VCaP (cell line): ENCODE results near the gene HASPIN.
A peak's percentile ranks its signal among the peaks of the same experiment; 100 is the strongest.

ENCODE experiments used
- H3K27ac ChIP-seq: fragments of 450-650 bp; 2 replicates; pipeline ENCODE4 v1.5.1; 2017
- CTCF ChIP-seq: fragments of 450-650 bp; conservative IDR thresholded peaks from 2 replicates; pipeline ENCODE4 v1.5.1; 2017; ENCODE audit warnings: mild to moderate bottlenecking, moderate library complexity

HASPIN gene

GRCh38 chr17:3691617-3692067, 32.1 kb upstream of the HASPIN start:
- TF ChIP-seq CTCF: no peak
- no peak overlapping the region for H3K27ac ChIP-seq

- H3K27ac ChIP-seq: no peak overlapping the region
These were observed 31.4 kb upstream of the HASPIN start for GRCh38 chr17:3692346-3692745.

GRCh38 chr17:3693141-3693540, 30.6 kb upstream of the HASPIN start:
- H3K27ac ChIP-seq: peak overlapping the region; percentile 91; the same call in 1 of the 2 replicates
- no peak for TF ChIP-seq CTCF

More at GRCh38 chr17:3692346-3692745, 31.4 kb upstream of the HASPIN start:
- TF ChIP-seq CTCF: 0 out of 2 replicates have a peak, but pooled peaks have one; percentile 11

- TF ChIP-seq CTCF: no peak
- H3K27ac ChIP-seq: peak overlapping the region; percentile 91
These were observed 29.9 kb upstream of the HASPIN start for GRCh38 chr17:3693829-3694231.

GRCh38 chr17:3695129-3695722, 28.5 kb upstream of the HASPIN start:
- no peak; the same call in 1 of the 2 replicates for TF ChIP-seq CTCF
- peak overlapping the region; percentile 91 for H3K27ac ChIP-seq

- no peak for TF ChIP-seq CTCF
- H3K27ac ChIP-seq: peak within 1 kb of the TSS; percentile 91
These were observed 27.8 kb upstream of the HASPIN start, which contains the start of gene P2RX5 for GRCh38 chr17:3695723-3696411. Gene P2RX5, minus strand, starts transcription at chr17:3696155. Its CDS starts 150 bp downstream, at chr17:3696005.

- no peak overlapping the region for H3K27ac ChIP-seq
- no peak for TF ChIP-seq CTCF
These were observed 26.6 kb upstream of the HASPIN start for GRCh38 chr17:3697103-3697476.
